GM19328 (cell line): ENCODE results near the gene SLC26A9.
"Not testable (repeated sequence)": the region's sequence is repeated elsewhere in the genome, so short reads cannot be mapped to it uniquely, and the experiment has no call there.

ENCODE experiments used
- ATAC-seq: cut with Tn5 transposase; IDR thresholded peaks from one replicate; pipeline ENCODE4 v1.9.1; 2021; ENCODE audit warnings: mild to moderate bottlenecking, moderate library complexity; ENCODE audit not compliant: unreplicated experiment

The SLC26A9 gene

DNA sequence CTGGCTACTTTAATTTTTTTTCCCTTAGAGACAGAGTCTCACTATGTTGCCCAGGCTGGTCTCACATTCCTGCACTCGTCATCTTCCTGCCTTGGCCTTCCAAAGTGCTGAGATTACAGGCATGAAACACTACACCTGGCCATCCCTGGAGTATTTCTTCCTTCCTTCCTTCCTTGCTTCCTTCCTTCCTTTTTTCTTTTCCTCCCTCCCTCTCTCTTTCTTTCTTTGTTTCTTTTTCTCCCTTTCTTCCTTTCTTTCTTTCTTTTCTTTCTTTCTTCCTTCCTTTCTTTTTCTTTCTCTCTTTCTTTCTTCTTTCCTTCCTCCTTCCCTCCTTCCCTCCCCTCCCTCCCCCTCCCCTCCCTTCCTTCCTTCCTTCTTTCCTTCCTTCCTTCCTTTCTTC is 46.9 kb downstream of the SLC26A9 start:
- no peak for ATAC-seq

DNA sequence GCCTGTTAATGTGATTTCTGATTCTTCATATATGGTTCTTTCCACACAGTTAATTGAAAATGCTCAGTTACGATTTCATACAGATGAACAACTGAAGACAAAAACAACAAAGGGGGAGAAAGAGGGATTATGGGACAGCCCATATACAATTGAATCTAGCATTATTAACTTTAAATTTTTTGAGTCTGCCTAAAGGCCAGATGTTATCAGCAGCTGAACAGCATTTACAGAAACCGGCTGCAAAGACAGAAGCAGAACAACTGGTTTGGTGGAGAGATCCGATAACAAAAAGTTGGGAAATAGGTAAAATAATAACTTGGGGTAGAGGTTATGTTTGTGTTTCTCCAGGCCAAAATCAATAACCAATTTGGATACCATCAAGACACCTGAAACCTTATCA is 49.1 kb downstream of the SLC26A9 start:
- not testable (repeated sequence) for ATAC-seq

DNA sequence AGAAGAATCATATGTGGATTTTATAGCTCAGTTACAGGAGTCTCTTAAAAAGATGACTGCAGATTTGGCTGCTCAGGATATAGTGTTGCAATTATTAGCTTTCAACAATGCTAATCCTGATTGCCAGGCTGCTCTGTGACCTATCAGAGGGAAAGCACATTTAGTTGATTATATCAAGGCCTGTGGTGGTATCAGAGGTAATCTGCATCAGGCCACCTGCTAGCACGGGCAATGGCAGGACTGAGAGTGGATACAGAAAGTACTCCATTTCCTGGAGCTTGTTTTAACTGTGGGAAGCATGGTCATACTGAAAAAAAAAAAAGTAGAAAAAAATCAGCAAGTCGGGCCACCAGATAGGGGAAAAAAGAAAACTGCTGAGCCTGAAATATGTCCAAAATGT is 51.1 kb downstream of the SLC26A9 start:
- ATAC-seq: not testable (repeated sequence)

DNA sequence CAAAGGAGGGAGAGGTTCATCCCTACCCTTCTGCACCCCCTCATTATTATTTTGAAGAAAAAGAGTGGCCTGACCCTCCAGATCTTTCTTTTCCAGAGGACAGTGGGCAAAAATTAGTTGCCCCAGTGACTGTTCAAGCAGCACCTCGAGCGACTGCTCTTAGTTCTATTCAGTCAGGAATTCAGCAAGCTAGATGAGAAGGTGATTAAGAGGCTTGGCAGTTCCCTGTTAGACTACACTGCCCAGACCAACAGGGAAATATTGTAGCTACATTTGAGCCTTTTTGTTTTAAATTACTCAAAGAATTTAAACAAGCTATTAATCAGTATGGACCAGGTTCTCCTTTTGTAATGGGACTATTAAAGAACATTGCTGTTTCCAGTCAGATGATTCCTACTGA is 51.8 kb downstream of the SLC26A9 start:
- not testable (repeated sequence) for ATAC-seq

DNA sequence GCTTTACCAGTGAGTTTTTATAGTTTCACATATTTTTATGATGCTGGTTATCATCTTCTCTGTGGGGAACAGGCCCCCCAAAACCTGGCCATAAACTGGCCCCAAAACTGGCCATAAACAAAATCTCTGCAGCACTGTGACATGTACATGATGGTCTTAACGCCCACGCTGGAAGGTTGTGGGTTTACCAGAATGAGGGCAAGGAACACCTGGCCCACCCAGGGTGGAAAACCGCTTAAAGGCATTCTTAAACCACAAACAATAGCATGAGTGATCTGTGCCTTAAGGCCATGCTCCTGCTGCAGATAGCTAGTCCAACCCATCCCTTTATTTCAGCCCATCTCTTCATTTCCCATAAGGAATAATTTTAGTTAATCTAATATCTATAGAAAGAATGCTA is 52.6 kb downstream of the SLC26A9 start:
- ATAC-seq: not testable (repeated sequence)

DNA sequence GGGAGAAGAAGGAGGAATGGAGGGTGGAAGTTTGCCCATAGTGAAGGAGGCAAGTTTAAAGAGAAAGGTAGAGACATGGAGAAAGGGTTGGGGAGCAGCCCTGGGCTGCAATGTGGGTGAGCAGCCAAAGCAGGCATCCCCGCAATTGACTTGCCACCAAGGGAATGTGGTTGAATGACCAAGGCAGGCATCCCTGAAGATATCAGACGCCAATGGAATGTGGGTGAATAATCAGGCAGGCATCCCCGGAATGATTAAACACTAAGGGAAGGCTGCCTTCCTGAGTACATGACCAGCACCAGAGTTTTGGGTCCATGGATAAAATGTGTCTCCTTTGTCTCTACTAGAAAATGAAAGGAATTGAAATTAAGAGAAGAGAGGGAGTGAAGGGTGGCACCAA is 53.5 kb downstream of the SLC26A9 start:
- ATAC-seq: not testable (repeated sequence)

DNA sequence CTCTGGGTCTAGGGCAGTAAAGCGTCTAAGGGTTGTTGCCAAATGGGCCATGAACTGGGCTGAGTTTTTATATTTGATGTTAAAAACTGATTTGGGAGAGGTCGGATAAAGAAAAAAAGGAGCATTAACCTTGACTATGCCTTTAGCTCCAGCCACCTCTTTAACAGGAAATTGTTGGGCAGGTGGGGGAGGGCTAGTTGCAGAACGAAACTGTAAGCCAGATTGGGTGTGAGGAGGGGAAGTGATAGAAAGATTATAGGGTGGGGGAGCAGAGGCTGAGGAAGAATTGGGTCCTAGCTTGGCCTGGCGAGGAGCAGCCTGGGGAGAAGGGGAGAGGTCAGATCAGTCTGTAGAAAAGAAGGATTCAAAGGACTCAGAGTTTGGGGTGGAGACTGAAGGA is 54.2 kb downstream of the SLC26A9 start:
- not testable (repeated sequence) for ATAC-seq

DNA sequence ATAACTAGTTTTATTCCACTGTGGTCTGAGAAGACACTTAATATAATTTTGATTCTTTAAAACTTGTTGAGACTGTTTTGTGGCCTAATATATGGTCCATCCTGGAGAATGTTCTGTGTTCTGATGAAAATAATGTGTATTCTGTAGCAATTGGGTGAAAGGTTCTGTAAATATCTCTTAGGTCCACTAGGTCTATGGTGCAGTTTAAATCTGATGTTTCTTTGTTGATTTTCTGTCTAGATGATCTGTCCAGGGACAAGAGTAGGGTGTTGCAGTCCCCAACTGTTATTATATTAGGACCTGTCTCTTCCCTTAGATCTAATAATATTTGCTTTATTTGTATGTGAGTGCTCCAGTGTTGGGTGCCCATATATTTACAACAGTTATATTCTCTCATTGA is 59.5 kb downstream of the SLC26A9 start:
- ATAC-seq: no peak

DNA sequence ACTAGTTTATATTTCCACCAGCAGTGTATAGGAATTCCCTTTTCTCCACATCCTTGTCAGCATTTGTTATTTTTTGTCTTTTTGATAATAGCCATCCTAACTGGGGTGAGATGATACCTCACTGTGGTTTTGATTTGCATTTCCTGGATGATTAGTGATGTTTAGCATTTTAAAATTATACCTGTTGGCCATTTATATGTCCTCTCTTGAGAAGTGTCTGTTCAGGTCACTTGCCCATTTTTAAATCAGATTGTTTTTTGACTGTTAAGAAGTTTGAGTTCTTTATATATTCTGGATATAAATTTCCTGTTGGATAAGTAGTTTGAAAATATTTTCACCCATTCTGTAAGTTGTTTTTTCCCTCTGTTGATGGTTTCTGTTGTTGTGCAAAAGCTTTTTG is 62.3 kb downstream of the SLC26A9 start:
- no peak for ATAC-seq

DNA sequence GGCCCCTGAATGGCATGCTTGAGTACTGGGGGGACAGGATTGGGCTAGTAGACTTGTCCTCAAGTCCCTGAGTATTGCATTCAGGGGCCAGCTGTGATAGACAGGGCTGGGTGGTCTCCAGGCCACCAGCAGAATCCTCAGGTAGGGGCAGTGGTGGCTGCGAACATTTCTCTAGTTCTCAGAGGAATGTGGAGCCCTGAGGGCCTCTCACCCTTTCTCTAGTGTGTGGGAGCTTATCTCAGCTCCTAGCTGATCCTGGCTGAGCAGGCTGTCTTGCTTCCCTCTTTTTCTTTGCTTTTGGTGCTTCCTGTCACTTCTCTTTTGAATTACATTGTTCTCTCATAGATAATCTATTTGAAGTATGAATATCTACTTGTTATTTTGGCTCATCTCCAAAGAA is 63.3 kb downstream of the SLC26A9 start:
- no peak for ATAC-seq

DNA sequence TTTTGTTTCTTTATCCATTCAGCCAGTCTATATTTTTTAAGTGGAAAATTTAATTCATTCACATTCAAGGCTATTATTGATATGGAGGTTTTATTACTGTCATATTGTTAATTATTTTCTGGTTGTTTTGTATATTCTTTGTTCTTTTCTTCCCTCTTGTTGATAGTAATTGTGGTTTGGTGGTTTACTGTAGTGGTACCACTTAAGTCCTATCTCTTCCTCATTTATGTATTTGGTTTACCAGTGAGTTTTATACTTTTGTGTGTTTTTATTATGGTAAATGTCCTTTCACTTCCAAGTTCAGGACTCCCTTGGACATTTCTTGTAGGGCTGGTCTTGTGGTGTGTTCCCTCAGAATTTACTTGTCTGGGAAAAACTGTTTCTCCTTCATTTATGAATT is 65.2 kb downstream of the SLC26A9 start:
- ATAC-seq: no peak

DNA sequence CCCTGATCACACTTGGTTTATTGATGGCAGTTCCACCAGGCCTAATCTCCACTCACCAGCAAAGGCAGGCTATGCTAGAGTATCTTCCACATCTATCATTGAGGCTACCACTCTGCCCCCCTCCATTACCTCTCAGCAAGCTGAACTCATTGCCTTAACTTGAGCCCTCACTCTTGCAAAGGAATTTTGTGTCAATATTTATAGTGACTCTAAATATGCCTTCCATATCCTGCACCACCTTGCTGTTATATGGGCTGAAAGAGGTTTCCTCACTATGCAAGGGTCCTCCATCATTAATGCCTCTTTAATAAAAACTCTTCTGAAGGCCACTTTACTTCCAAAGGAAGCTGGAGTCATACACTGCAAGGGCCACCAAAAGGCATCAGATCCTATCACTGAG is 70.1 kb downstream of the SLC26A9 start:
- not testable (repeated sequence) for ATAC-seq

DNA sequence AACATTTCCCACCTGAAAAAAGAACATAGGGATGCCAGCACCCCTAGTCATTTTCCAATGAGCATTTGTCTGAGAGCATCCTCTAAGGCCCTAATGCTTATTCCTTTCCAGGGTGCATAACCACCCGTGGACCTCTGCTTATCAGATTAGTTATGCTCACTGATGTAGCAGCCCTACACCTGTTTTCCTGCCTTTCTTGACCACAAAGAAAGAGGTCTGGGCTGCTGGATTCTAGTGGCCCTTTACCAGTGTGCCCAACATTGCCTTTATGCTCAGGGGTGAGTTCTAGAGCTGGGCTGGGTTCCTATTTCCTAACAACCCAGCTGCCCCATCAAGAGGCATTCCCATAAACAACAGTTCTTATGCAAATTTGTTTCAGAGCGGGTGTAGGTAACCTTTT is 73.0 kb downstream of the SLC26A9 start:
- ATAC-seq: no peak
